Hepatocyte (in vitro differentiated cells): Measurements from ENCODE around the gene CHN2. TPM values are rescaled to one million over a fixed set of nuclear protein-coding genes. Genes with fewer than 3 reads are reported as not detected.

Experiments
- DNase-seq: peaks from one replicate; pipeline ENCODE4 v3.0.0-alpha.2; 2016; ENCODE audit warnings: low spot score
- H2AFZ ChIP-seq: fragments of 200-600 bp; sonication (generic); 2 replicates; pipeline ENCODE4 v1.6.0; 2016; ENCODE audit warnings: antibody characterized with exemption, mild to moderate bottlenecking
- H3K27ac ChIP-seq: fragments of 200-600 bp; sonication (generic); 2 replicates; pipeline ENCODE4 v1.5.1; 2016; ENCODE audit warnings: mild to moderate bottlenecking
- H3K27me3 ChIP-seq: fragments of 200-600 bp; sonication (generic); 2 replicates; pipeline ENCODE4 v1.6.1; 2016
- H3K36me3 ChIP-seq: fragments of 200-600 bp; sonication (generic); replicated peaks from 2 replicates; pipeline ENCODE4 v1.5.1; 2016; ENCODE audit warnings: low read depth; ENCODE audit not compliant: insufficient read depth
- H3K4me1 ChIP-seq: fragments of 200-600 bp; sonication (generic); 2 replicates; pipeline ENCODE4 v1.5.1; 2016; ENCODE audit warnings: mild to moderate bottlenecking, moderate library complexity; ENCODE audit not compliant: insufficient read depth
- H3K4me2 ChIP-seq: fragments of 200-600 bp; sonication (generic); 2 replicates; pipeline ENCODE4 v1.6.0; 2016
- H3K4me3 ChIP-seq: fragments of 200-600 bp; sonication (generic); 2 replicates; pipeline ENCODE4 v1.5.1; 2016; ENCODE audit warnings: mild to moderate bottlenecking
- H3K79me2 ChIP-seq: fragments of 200-600 bp; sonication (generic); 2 replicates; pipeline ENCODE4 v1.6.0; 2017; ENCODE audit warnings: mild to moderate bottlenecking
- H3K9me2 ChIP-seq: fragments of 200-600 bp; sonication (generic); replicated peaks from 2 replicates; pipeline ENCODE4 v1.6.0; 2017; ENCODE audit warnings: mild to moderate bottlenecking; ENCODE audit not compliant: insufficient read depth
- H3K9me3 ChIP-seq: fragments of 200-600 bp; sonication (generic); 2 replicates; pipeline ENCODE4 v1.5.1; 2016; ENCODE audit warnings: low read depth, mild to moderate bottlenecking
- H4K20me1 ChIP-seq: fragments of 200-600 bp; sonication (generic); 2 replicates; pipeline ENCODE4 v1.6.0; 2016; ENCODE audit warnings: mild to moderate bottlenecking; ENCODE audit not compliant: insufficient read depth, poor library complexity, severe bottlenecking
- CTCF ChIP-seq: fragments of 200-600 bp; sonication (generic); IDR thresholded peaks from 2 replicates; pipeline ENCODE4 v1.5.1; 2016; ENCODE audit warnings: antibody characterized with exemption, mild to moderate bottlenecking; ENCODE audit not compliant: poor library complexity
- EZH2 ChIP-seq: fragments of 200-600 bp; sonication (generic); IDR thresholded peaks from 2 replicates; pipeline ENCODE4 v1.6.1; 2016; ENCODE audit warnings: antibody characterized with exemption, mild to moderate bottlenecking, borderline replicate concordance
- EZH2phosphoT487 ChIP-seq: fragments of 200-600 bp; sonication (generic); IDR thresholded peaks from one replicate; pipeline ENCODE4 v1.6.1; 2018; ENCODE audit warnings: antibody characterized with exemption, mild to moderate bottlenecking, low read depth, moderate library complexity; ENCODE audit not compliant: unreplicated experiment, severe bottlenecking
- WGBS: methylation state at CpG from one replicate; pipeline ENCODE4 v1.1.6; 2016; ENCODE audit warnings: low lambda C conversion rate; ENCODE audit errors: missing lambda C conversion rate; 5-methylcytosine and 5-hydroxymethylcytosine counted together
- polyA plus RNA-seq: library from polyadenylated mRNA; unstranded; fragments of >200 nt; fragmentation: Nextera tagmentation; extraction: Ambion mirVana; gene quantifications from 2 replicates; pipeline ENCODE4 v1.2.1, GENCODE V29; 2016
- total RNA-seq: library from RNA; depleted of rRNA; stranded (reverse); fragments of >200 nt; gene quantifications from 2 replicates; pipeline ENCODE4 v1.2.3, GENCODE V29; 2014

Gene CHN2
- total and polyA plus RNA-seq, 2 experiments from 2014 or later, result 8.7 to 12.3 TPM

- H3K4me3 ChIP-seq, result no peak overlapping the region
- no peaks in the 10 kb centered on the region for H4K20me1 ChIP-seq
- no peaks in the 10 kb centered on the region for H3K79me2 ChIP-seq
- no peak for DNase-seq
- no peaks in the 10 kb centered on the region for H3K4me1 ChIP-seq
- no peaks in the 10 kb centered on the region for H3K36me3 ChIP-seq
- H3K9me3 ChIP-seq, result no peaks in the 10 kb centered on the region
- TF ChIP-seq EZH2phosphoT487, result no peak
- TF ChIP-seq EZH2, result no peak
- no peak for TF ChIP-seq CTCF
- H3K9me2 ChIP-seq, result no peaks in the 10 kb centered on the region
- 62% methylated on average over 4 of the region's 4 CpGs for WGBS
- no peak overlapping the region for H2AFZ ChIP-seq
- H3K27ac ChIP-seq, result no peak overlapping the region
- no peak overlapping the region for H3K4me2 ChIP-seq
- H3K27me3 ChIP-seq, result no peaks in the 10 kb centered on the region
These were observed 191.7 kb downstream of the CHN2 start for GRCh38 chr7:29386196-29386765.

GRCh38 chr7:29391262-29391661, 196.7 kb downstream of the CHN2 start:
- Histone ChIP-seq H2AFZ (no peak overlapping the region), H3K4me2 (no peak overlapping the region), H3K27me3 (no peaks in the 10 kb centered on the region), H3K9me3 (no peaks in the 10 kb centered on the region), H3K4me1 (no peaks in the 10 kb centered on the region), H3K27ac (no peak overlapping the region), H3K36me3 (no peaks in the 10 kb centered on the region), H3K4me3 (no peak overlapping the region), H4K20me1 (no peaks in the 10 kb centered on the region), H3K79me2 (no peaks in the 10 kb centered on the region), H3K9me2 (no peaks in the 10 kb centered on the region)
- no peak for DNase-seq
- 93% methylated on average over 1 of the region's 1 CpG for WGBS
- TF ChIP-seq EZH2 (no peak), CTCF (no peak), EZH2phosphoT487 (no peak)

GRCh38 chr7:29394321-29394720, 199.7 kb downstream of the CHN2 start:
- Histone ChIP-seq H3K4me2 (no peak overlapping the region), H2AFZ (no peak overlapping the region), H3K79me2 (no peaks in the 10 kb centered on the region), H3K27ac (no peak overlapping the region), H3K9me3 (no peaks in the 10 kb centered on the region), H3K4me3 (no peak overlapping the region), H4K20me1 (no peaks in the 10 kb centered on the region), H3K9me2 (no peaks in the 10 kb centered on the region), H3K4me1 (no peaks in the 10 kb centered on the region), H3K27me3 (no peaks in the 10 kb centered on the region), H3K36me3 (no peaks in the 10 kb centered on the region)
- 69% methylated on average over 7 of the region's 7 CpGs for WGBS
- TF ChIP-seq EZH2phosphoT487, result no peak
- TF ChIP-seq CTCF, result no peak
- no peak for TF ChIP-seq EZH2
- DNase-seq, result no peak
